HG03025 (cell line): ENCODE data around the gene THAP12.
A peak's percentile ranks its signal among the peaks of the same experiment; 100 is the strongest.

Source experiments
- ATAC-seq: cut with Tn5 transposase; IDR thresholded peaks from one replicate; pipeline ENCODE4 v1.9.1; 2021; ENCODE audit warnings: mild to moderate bottlenecking, moderate library complexity; ENCODE audit not compliant: unreplicated experiment, low FRiP score

The THAP12 gene

DNA sequence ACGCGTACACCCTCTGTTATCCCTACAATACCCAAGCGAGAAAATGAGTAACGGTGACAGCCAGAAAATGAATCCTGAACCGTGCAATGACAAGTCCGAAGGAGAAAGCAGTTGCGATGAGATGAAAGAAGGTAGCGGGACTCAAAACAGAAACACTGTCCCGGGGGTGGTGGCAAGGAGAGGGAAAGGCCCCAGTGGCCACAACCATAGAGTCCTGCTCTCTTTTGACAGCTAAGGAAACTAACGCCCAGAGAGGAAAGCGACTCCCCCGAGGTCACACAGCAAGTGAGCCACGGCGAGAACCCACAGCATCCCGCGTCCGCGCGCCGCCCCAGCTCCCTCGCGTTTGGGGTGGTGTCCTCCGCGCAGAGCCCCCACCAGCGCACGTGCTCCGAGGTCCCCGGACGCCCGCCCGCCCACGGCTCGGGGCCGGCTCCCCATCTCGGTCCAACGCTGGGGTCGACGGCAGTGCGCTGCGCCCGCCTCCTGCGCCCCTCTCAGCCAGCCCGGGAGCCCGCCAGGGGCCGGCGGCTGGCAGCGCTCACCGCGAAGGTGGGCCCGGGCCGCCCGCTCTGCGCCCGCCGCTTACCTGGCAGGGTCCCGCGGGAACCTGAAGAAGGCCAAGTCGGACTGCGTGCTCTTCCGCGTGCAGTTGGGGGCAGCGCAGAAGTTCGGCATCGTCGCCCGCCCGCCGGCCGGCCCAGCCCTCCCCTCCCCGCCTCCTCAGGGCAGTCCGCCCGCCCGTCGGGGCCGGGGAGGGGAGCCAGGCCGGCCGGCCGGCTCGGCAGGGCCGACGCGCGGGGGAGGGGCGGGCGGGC is 564 bp downstream of the THAP12 start:
- ATAC-seq: peak; percentile 24

DNA sequence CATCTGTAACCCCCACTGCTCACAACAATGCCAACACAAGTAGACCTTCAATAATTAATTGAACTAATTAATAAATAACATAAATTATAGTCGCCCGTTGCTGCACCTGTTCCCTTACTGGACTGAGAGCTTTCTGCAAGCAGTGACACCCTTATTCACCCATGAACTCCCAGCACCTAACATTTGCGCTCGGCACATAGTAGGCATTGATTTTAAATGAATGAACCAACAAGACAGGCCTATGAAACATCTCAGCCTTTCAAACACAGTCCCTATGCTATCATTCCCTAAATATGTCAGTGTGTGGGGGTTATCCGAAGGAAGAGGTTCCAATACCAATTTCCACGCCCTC is 1.1 kb downstream of the THAP12 start:
- ATAC-seq: no peak

DNA sequence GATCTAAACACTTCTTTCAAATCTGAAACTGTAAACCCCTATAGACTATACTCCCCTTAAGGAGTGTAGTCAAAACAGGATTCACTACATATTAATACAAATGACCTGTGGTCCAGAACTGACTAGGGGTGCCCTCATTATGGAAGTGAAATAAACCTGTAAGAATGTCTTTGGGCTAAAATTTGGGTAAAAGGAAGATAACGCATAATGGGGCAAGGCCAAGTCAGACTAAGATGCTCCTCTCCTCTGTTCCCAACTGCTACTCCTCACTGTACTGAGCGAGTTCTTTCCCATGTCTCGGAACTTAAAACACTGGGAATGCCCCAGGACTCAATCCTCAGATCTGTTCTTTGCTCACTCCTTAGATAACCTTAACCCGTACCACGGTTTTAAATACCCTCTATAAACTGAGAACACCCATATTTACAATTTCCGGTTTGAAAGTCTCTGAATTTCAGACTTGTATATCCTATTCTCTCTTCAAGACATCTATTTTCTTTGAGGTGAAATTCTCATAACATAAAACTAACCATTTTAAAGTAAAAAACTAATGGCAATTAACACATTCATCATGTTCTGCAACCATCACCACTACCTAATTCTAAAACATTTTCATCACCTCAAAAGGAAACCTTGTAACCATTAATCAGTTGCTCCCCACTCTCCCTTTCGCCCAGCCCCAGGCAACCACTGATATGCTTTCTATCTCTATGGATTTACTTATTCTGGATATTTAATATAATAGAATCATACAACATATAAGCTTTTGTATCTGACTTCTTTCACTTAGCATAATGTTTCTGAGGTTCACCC is 4.0 kb downstream of the THAP12 start:
- ATAC-seq: no peak

DNA sequence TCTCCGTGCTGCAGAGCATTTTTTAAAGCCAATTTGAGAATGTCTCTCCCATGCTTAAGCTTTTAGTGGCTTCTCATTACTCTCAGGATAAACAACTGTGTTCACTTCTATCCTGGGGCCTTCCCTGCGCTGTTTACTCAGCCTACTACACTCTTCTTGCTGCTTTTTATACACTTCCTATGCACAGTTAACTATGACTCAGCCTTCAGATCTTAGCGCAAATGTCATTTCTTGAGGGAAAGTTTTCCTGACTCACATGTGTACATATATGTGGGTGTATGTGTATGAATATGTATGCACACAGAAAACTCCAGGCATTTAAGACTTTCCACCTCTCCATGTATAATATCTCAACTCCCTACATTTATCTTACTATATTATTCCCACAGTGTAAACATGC is 9.8 kb downstream of the THAP12 start:
- no peak for ATAC-seq

DNA sequence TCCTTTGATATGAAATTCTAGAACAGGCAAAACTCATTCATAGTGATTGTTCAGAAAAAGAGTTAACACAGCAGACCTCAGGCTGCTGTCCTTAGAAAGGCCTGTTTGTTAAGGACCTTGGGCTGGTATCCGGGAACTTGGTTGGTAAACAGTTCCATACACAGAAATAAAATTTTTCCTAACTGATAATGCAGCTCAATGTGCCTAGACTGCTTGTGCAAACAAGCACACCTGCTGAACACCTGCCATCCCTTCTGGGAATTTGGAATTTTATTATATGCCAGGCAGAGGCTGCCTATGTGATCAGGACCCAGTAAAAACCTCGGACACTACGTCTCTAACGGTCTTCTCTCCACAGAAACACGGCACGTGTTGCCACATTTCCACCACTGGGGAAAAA is 11.5 kb downstream of the THAP12 start:
- no peak for ATAC-seq

DNA sequence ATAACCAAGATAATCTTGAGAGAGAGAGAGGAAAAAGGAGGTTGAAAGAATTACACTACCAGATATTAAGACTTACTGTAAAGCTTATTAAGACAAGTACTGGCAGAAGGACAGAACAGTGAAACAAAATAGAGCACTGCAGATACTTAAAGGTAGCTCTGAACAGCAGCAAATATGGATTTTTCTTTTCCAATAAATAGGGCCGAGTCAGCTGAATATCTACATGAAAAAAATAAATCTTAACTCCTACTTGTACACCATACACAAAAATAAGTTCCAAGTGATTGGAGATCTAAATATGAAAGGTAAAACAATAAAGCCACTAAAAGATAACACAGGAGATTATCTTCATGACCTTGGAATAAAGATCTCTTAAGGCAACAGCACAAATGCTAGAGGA is 12.4 kb downstream of the THAP12 start:
- ATAC-seq: no peak

DNA sequence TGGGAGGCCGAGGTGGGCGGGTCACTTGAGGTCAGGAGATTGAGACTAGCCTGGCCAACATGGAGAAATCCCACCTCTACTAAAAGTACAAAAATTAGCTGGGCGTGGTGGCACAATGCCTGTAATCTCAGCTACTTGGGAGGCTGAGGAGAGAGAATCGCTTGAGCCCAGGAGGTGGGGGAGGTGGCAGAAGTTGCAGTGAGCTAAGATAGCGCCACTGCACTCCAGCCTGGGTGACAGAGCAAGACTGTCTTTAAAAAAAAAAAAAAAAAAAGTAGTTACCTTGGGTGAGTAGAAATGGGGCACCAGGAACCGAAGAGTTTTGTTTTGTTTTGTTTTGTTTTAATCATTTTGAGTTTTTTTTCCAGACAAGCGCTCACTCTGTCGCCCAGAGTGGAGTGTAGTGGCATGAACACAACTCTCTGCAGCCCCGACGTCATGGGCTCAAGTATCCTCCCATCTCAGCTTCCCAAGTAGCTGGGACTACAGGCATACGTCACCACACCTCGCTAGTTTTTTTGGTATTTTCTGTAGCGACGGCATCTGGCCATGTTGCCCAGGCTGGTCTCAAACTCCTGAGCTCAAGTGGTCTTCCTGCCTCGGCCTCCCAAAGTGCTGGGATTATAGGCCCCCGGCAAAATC is 15.8 kb downstream of the THAP12 start:
- ATAC-seq: no peak

DNA sequence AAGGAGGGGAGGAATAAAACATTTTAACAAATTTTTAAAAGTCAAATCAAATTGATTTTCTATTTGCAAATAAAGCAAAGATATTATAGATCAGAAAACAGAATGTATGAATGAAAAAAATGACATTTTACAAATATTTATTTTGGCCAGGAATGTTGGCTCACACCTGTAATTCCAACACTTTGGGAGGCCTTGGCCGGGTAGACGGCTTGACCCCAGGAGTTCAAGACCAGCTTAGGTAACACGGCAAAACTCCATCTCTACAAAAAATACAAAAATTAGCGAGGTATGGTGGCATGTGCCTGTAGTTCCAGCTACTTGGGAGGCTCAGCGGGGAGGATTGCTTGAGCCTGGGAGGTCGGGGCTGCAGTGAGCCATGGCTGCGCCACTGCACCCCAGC is 18.2 kb downstream of the THAP12 start:
- no peak for ATAC-seq

DNA sequence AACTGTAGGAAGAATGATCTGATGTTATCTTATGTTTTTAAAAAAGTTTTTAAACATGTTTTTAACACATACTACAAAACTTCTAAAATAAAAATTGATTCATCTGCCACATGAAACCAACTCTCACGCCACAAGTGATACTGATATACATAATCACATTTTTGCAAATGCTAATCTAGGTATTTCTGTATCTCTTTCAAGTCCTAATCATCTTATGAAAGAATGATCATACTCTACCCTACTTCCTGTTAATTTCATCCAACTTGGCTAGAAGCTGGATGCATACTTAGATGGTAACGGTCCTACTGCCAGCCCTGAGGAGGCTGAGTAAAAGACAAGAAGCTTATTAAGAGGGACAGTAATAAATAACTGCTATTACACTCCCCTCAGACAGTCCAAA is 19.2 kb downstream of the THAP12 start:
- no peak for ATAC-seq

DNA sequence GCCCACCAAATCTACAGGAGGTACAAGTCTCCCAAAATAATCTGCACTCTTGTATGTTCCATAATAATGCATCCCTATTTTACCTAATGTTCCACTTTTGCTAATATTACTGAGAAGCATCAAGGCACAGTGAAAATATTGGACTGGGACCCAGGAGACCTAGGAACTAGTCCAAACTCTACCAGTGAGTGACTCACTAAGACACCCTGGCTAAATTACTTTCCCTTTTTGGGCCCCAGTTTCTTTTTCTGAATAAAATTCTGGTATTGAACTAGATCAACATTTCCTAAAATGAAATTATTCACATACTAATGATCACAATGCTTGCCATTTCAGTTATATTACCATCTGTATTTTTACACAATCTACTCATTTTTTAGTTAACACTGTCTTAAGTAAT is 19.6 kb downstream of the THAP12 start:
- no peak for ATAC-seq

DNA sequence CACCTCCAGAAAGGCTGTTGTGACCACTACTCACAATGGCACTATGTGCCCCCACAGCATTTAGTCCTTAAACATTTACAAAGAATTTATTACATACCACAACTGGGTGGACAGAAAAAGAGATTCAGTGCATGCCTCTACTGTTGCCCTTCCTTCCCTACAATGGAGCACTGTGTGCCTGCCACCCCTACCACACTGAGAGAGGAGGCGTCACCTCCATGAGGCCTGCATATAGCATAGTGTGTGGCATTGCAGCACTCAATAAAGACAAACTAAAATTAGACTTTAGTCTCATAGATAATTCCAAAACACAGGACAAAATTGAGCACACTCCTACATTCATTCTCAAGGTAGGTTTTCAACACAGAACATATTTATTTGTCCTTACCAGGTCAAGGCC is 25.8 kb downstream of the THAP12 start:
- ATAC-seq: no peak

DNA sequence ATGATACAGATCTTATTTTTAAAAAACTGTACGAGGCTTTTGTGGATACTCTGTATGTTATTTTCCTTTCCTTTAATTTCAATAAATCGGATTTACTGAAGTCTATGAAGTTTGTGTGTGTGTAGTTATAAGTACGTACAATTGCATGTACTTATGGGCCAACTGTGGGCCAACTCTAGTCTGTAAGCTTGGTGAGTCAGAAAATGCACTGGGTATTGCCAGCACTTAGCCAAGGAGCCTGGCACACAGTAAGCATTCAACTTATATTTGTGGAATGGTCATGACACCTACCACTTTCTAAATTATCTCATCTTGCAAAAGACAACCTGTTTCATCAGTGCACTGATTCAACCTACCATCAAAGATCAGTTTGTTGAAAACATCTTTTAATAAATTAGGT is 32.6 kb downstream of the THAP12 start:
- ATAC-seq: no peak

DNA sequence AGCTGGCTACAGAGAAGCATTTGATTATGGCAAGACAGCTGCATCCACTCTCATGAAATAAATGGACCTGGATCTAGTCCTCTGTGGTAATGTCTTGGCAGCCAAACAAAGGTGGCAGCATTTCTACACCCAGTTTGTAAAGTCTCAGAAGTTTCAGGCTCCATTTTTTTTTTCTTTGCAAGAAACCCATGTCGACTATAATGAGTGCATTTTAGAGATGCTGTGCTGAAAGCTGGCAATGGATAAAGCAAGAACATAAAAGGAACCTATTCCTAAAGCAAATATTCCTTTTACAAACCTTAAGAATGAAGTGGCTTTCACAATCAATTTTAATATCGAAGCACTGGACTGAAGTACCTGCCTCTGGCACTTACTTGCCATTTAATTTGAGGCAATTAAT is 33.5 kb downstream of the THAP12 start:
- ATAC-seq: no peak

DNA sequence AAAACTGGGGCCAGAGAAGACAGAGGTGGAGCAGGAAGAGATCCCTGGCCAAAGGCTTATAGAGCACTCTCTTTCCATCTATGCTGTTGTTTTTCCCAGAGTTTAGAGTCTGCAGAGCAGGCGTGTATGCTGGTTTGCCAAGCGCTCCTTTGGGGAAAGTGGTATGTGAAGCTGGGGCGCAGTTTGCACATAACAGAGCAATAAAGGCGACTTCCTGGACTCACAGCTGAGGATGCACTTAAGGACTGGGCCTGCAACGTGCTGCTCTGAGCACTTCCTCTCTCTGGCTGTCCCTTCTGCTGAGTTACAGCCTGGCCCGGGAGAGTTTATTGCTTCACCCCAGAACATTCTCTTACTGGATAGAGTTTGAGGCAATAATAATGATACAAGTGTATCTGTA is 41.7 kb downstream of the THAP12 start:
- no peak for ATAC-seq

DNA sequence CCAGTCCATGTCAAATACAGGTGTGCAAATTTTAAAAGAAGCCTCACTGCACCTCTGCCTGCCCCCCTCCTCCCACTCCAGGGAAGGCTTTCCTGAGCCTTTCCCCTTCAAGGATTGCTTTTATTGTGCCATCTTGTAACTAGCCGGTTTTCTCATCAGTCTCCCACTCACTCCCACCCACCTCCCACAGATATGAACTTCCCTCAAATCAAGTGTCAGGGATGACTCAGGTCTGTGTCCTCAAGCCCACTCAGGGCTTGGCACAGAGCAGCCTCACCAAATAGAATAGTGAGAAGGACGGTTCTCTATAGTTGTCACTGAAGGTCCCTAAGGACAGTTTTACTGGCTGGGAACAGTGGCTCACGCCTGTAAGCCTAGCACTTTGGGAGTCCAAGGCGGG is 43.0 kb downstream of the THAP12 start:
- ATAC-seq: no peak

DNA sequence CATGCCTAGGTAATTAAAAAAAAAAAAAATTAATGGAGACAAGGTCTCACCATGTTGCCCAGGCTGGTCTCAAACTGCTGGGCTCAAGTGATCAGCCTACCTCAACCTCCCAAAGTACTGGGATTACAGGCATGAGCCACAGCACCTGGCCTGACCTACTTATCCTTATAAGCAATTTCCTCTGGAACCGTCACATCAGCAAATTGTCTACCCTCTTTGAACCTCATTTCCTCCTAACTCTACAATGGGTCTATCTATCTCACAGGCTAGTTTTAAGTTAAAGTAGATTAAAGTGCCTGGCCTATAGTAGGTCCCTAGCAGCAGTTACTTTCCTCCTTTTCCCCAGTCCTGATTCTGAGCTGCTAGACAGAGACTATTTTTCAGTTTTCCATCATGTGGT is 43.5 kb downstream of the THAP12 start:
- ATAC-seq: no peak

DNA sequence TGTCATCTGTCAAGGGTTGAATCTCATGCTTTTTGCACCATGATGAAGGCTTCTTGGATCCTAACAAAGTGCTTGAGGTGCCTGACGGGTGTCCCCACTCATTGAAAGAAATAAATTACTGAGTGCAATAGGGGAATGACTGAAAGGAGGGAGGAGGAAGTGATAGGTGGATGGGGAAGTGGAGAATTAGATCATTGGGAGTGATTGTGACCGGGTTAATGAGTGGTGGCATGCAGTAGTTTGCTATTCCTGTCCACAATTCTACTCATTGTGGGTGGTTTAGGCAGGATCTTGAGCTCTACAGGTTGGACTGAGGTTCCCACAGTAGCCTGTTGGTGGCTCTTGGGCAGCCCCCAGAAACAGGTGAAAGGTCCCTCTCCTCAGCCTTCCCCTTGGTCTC is 44.3 kb downstream of the THAP12 start:
- ATAC-seq: no peak

DNA sequence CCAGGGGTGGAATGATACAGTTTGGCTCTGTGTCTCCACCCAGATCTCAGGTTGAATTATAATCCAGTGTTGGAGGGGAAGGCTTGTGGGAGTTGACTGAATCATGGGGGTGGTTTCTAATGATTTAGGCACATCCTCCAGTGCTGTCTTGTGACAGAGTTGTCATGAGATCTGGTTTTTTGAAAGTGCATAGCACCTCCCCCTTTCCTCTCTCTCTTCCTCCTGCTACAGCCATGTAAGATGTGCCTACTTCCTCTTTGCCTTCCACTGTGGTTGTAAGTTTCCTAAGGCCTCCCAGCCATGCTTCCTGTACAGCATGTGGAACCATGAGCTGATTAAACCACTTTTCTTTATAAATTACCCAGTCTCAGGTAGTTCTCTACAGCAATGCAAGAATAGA is 45.1 kb downstream of the THAP12 start:
- ATAC-seq: no peak

DNA sequence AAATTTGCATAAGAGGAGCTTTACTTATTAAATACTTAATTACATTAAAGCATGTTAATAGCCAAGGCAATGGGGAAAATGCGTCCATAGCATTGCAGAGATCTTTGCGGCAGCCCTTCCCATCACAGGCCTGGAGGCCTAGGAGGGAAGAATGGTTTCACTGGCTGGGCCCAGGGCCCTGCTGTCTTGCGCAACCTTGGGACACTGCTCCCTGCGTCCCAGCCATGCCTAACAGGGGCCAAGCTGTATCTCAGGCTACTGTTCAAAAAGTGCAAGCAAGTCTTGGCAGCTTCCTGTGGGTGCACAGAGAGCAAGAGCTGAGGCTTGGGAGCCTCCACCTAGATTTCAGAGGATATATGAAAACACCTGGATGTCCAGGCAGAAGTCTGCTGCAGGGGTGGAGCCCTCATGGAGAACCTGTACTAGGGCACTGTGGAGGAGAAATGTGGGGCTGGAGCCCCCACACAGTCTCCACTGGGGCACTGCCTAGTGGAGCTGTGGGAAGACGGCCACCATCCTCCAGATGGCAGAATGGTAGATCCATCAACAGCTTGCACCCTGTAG is 46.0 kb downstream of the THAP12 start:
- ATAC-seq: no peak

DNA sequence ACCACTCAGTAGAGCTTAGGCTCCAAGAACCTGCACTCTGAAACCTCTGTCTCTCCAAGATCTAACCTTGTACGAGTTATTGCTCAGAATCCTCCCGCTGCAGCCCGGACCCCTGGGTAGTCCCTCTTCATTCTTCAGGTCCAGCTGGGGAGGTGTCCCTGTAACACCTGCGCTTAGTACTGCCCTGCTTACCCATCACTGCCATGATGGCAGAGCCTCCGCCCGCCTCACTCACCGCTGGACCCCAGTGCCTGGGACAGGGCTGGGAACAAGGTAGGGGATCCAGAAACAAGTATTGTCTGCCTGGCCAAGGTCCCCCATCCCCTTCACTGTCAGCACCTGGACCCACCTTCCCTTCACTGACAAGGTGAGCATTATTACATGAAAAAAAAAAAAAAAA is 50.3 kb downstream of the THAP12 start:
- no peak for ATAC-seq

DNA sequence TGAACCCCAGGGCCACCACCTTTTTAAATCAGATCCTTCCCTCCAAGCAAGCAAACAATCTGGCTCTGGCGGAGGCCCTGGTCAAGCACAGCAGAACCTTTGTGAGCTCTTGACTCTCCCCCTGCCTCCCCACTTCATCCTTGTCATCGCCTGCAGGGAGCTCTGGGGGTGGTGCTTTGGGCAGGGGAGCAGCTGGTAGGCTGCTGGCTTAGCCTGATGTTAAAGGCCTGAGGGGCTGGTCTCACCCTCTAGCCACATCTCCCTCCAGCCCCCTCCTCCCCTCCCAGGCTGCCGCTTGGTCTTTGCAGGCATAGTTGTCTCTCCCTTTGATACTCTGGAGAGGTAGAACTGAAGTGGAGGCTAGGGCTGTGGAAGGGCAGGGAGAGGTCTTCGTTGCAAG is 50.9 kb downstream of the THAP12 start:
- ATAC-seq: no peak
